Activated naive CD4-positive, alpha-beta T cell treated with Interleukin-2 at 50 U/mL for 16 hours (primary cell): Measurements from ENCODE around the gene GMDS.

Experiments
- DNase-seq: peaks from one replicate; pipeline ENCODE4 v3.0.0-alpha.2; 2020

The GMDS gene

DNA sequence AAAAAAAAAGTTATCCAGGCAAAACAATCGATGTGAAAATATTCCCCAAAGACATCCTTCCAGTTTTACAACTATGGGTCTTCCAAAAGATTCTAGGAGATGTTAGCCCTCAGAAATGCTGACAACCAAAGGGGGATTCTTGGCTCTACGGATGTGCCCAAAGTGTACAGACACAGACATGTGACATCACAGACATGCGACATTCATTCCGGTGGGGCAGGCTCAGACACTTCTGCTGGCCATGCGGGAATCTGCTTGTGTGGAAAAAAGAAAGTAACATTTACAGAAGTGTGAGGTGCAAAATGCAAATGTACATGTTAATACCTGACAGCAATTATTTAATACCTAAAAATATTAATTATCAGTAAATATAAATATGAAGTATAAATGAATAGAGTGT lies 367.1 kb downstream of the GMDS start:
- no peak for DNase-seq

DNA sequence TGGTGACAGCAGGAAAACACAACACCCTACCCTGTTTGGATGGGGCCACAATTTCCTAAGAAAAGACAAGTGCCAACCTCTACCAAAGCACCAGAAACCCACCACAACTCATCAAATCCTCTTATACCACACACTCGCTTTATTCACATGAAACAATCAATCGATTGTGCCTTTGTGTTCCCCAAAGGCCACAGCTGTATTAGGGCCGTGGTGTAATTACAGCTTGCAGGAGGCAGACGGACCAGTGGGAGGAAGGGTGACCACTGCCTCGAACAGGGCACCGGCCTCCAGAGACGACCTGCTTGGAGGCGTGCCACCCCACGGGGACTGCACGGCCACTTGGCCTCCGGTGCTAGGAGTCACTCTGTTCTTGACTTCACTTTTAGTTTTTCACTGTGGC lies 371.6 kb downstream of the GMDS start:
- no peak for DNase-seq

DNA sequence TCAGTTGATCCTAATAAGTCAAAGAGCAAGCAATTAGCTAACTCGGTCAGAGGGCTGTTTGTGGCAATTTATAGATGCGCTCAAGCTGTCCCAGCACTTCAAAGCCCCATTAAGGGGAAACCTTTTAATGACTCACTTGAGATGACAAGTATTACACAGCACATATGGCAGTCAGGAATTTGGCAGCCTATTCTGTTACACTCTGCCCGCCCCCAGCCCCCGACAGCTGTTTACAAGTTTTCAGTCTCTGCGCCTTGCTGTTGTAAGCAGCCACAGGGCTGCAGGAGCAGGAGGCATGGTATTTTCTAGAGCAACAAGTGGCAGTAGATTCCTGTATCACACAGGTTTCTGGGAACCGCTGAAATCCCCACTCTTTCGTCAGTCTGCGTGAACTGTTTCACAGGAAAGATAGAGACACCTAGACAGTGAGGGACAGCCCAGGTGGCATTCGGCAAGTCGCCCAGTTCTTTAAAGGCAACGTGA lies 372.7 kb downstream of the GMDS start:
- no peak for DNase-seq

DNA sequence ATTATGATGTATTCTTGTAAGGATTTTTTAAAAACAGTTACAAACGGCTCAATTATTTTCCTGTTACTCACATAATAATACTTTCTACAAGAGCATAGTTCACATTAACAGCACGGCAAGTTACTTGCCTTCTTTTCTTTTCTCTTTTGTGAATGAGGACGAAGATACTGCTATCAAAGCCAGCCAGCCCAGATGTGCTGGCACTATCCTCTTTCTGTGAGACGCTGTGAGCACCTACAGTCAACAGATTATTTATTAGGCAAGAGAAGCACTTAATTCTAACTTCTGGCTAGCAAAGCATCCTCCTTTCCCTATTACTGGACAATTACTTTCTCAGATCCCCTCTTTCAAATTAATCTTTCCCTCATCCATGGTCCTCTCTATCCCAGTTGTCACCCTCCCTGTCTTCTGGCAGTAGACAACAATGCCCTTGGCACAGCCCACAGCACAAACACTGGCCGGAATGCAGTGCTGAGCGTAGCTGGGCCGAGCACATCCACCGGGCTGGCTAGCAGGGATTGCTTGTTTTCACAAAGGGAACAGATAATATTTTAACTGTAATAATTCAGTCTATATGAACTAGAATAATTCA lies 373.6 kb downstream of the GMDS start:
- no peak for DNase-seq

DNA sequence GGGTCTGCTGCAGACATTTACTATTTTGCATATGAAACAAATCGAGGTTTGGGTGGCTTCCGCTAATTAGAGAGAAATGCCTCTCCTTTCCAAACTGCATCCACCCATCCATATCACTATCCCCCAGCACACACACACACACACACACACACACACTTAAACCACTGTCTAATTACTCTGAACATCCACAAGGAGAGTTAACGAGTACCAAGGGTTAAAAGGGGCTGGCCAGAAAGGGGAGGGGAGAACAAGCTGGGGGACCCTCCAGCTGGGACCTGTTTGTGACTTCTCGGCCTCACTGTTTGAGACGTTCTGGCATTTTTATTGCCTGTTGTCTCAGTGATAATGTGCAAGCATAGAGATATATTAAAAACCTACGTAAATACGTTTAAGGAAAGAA lies 374.5 kb downstream of the GMDS start:
- DNase-seq = no peak

DNA sequence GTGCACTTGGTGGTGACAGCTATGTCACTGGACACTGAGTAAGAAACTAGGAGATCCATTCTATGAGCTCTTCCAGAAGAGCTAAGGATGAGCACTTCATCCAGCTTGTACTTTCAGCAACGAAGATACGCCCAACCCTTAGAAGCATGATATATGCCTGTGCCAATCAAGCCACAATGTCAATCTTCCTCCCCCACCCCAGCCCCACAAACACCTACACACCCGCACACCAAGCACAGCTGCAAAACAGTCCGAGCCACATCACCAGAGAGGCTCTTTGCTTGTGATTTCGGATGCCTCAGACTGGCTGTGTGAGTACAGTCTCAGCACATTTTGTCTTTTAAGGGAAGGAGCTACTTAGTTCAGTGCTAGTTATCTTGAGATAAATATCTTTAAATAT lies 375.2 kb downstream of the GMDS start:
- DNase-seq = no peak

DNA sequence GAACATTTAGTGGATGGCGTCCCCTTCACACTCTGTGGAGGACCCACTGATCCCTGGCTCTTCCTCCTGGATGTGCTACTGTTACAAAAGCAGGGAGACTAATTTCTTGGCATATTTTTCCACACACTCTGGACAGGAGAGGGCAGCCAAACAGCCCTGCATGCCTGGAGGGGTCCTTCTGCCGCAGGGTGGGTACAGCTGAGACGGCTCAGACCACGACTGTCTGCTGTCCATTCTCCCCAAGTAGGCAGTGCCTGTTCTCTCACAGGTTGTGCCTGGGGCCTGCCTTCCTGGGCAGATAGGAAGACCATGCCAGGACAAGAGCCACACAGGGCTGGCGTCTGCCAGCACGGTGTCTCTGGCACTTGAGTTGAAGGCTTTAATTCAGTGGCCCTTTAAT lies 375.6 kb downstream of the GMDS start:
- no peak for DNase-seq

DNA sequence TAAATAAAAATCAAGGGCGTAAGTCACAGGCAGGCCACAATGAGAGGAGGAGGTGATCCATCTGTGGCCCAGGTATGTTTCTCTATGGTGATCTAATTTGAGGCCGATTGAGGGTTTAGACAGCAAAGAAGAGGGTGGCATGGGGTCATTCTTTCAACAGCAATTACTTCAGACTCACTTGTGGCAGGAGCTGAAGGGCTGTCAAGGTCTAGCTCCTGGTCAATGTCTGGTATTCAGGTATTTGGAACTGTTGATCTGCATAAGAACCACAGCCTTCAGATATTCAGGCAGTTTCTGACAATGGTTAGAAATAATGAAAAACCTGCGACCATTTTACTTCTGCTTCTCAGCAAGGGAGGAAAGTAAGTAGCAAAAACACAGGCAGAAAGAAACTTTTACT lies 376.1 kb downstream of the GMDS start:
- DNase-seq = no peak

DNA sequence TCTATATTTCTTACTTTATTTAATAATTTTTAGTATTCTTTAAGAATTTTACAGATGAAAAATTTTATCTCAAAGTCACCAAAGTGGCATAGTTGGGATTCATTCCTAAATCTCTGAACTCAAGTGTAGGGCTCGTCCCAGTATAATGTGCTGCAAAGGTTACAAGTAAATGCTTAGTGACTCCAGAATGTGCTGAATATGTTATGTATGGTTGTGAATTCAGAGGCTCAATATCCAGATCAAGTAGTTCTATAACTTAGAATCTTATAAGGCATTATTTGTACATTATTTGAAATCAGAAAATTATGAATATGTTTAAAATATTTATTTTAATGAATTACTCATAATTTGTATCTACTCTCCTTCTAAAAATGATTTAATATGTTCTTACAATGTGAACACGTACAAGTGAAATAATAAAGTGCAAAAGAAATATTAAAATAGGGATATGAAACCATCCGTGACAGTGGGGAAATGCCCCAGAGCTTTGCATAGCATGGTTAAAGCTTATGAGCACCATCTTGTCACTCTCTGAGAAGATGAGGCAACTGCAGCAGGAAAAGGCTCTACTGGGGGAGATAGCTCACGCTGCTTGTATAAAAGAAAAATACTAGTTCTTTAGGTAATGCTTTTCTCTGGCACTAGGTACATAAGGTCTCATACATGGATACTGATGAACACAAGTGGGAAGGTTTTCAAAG lies 376.7 kb downstream of the GMDS start:
- no peak for DNase-seq

DNA sequence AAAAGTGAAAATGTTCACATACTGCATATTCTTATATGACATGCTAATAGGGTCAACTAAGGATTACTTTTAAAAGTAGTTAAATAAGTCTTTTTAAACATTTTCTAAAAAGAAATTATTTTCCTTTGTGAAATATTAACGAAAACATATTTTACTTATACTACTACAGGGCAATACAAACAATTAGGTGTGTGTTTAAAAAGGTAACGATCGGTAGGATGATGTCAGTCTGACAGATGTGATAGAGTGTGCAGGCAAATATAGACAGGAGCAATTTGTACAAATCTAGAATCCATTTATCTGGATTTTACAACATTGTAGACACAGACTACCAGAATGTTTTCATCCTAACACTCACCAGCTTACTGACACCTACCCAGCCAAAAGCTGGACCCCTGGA lies 378.2 kb downstream of the GMDS start:
- DNase-seq = no peak

DNA sequence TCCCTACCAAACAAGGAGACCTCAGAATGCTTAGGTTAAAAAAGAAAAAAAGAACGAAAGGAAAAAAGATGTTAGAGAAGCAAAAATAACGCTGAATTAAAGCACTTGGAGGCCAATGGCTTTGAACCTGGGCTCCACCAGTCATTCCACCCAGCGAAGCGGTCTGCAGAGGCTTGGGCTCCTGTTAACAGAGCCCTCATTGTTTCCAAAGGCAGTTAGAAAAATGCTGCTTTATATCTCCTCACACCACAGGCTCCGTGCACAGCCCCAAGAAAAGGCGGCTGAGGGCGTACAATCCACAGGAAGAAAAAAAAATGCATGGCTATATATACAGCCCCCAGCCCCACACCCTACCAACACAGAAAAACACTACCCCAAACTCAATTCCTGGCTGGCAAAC lies 379.8 kb downstream of the GMDS start:
- no peak for DNase-seq

DNA sequence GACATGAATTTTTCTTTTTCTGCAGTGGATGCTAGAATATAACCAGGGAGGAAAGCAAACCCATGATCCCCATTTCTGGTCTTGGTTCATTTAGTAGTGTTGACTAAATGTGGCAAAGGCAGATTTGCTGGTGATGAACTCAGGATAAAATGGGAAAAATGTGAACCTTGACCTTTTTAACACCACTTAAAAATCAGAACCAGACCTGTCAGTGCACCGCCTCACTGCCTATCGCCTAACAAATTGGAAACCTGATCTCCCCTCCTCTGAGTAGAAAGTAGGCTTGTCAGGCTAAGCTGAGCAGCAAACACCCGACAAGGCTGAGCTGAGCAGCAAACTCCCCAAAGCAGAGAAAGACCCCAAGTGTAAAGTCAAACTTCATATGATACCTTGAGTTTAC lies 380.9 kb downstream of the GMDS start:
- no peak for DNase-seq

DNA sequence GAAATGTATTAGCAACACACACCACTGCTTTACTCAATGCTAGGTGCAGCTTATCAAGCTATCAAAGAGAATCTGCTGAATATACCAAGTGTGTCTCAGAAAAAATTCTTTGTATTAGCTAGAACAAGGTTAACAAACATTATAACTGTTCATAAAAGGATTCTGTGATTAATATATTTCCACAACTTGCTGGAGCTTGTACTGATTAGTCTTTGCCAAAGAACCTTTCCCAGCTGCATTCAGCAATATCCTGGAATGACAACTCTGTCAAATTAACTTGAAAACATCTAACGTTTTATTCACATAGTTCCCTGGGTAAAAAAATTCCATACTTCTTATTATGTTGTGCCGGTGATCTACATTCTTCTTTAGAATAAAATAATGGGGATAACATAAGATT lies 383.0 kb downstream of the GMDS start:
- no peak for DNase-seq

DNA sequence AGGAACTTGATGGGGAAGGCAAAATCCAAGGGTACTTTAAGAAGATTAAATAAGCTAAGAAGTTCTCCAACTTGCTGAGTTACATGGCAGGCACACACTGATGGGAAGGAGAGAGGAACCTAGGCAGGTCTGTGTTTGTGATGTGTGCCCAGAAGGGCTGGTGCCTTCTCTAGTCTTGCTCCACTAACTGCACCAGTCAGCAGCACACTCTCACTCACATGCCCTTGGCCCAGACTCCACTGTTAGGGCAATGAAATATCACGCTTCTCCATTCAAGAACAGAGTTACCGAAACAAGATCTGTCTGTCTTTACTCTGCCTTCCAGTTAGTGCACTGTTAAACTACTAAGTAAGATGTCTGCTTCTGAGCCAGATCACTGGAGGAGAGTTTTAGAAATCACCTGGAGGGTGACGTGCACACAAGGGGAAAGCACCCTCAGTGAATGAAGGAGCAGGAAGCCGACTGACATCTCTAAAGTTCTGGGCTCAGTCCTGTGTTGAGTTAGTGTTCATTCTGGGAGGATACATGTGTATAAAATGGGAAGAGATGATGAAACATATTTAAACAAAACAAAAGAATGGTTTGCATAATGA lies 384.6 kb downstream of the GMDS start:
- no peak for DNase-seq

DNA sequence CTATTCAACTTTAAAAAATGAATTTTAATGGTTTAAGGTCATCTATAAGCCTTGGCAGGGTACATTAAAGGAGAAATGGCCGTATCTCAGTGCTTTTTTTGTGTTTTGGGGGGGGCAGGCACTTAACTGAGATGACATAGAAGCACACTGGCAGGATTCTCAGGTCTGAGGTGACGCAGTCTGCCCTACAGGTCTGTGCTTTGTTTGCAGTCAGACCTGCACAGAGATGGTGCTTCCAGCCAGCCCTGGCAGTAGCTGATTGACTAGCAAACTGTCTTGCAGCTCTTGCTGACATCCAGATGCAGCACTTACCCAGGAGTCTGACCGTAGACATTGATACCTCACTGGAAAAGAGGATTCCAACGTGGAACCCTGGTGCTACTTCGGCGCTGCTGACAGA lies 386.5 kb downstream of the GMDS start:
- DNase-seq = no peak

DNA sequence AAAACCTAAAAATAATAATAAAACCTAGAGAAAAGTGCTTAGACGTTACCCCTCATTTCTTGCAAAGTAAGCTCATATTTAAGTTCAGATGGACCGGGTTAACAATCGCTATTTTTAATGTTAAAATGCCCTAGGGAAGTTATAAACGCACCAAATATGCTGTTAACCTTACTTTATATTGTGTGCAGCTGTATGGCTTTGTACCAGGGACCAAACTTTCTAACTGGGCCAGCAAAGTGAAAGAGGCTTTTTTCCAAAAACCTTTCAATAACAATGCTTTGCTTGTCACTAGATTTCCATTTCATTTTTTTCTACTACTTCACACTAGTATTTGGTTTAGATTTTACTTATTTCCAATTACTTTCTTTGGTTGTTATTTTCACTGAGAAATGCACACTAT lies 387.2 kb downstream of the GMDS start:
- no peak for DNase-seq

DNA sequence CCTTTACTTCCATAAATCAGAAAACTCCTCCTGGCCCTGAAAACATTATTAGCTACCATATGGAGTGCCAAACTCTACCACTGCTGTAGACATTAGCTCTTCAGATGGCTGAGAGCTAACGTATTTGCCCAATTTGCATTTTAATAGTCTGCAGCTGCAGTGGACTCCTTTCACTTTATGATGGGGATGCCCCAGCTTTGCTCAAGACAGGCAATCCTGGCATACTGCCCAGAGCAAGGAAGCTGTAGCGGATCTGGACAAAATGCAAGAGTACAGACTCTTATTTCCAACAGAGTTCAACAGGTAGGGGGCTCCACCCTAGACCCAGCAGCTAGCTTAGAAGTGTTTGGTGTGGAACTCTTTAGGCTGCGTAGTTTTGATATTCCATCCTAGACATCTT lies 389.0 kb downstream of the GMDS start:
- DNase-seq = no peak

DNA sequence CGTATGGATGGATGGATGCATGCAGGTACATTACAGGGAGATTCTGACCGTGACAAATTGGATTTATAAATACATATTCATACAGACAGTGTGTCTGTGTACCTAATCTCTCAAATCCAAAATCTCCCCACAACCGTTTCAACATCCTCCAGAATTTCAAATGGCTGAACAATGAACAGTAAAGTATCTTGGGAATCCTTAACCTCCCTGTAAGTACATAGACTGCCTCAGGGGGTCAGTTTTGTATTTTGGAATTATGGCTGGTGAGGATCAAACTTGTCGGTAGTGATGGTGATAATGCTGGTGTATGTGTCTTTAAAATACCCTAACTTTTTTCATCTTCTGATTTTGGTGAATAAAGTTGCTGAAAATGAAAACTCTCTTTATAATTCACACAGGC lies 389.5 kb downstream of the GMDS start:
- no peak for DNase-seq

DNA sequence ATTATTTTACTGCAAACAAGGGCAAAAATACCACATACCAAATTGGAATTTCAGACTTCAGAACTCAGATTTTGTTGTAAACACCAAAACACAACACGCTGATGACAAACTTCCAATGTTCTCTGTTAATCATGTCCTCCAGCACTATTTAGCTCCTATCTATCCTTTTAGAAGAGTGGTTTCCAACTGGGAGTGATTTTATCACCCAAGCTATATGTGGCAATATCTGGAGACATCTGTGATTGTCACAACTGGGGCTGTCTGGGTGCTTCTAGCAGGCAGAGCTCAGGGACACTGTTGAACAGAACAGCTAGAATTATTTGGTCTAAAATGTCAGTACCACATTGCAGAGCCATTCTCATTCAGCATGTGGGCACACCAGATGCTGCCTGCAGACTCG lies 391.1 kb downstream of the GMDS start:
- DNase-seq = no peak

DNA sequence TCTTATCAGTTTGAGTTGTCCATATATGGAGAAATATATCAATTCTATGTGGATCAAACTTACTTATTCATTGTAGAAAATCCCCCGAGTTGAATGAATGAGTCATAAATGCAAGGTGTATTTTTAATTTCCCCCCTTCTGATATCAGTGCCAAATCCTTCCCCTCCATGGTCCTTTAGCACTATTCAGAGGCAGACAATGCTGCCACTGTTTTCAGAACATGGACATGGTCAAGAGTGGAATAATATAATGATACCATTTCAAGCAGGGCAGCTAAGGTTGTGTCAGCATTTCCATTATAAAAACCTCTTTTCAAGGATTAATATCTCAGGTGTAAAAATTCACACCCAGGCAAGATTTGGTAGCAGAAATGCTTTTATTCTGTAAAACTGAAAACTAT lies 391.6 kb downstream of the GMDS start:
- no peak for DNase-seq

DNA sequence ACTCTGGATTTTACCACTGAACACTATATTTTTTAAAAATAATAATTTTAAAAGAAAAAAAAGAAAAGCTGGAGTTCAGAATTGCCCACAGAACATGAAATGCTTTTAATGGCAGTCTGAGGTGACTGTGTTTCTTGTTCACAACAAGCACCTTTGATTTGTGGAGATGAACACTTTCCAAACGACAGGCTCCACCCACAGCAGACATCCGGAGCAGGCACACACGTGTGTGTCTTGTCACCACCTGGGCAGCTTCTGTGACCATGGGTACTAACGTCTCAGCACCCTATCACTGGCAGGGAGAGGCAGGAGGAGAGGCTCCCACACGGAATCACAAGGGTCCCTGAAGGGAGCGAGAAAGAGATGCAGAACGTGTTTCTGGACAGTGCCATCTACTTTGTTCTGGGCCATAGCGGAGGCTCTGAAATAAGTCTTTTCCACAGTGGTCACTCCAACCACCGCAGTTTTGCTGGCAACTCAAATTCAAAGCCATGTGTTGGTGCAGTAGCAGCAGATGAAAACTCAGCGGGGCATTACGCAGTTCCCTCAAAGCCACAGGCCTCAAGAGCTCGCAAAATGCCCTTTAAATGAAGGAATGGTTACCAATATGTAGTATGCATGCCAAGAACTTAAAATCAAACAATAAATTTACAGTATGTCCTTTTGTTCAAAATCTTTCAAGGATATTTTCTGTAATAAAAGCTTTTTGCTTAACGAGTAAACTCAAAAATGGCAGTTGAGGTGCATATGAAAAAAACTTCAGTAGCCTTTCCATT lies 393.5 kb downstream of the GMDS start:
- no peak for DNase-seq

DNA sequence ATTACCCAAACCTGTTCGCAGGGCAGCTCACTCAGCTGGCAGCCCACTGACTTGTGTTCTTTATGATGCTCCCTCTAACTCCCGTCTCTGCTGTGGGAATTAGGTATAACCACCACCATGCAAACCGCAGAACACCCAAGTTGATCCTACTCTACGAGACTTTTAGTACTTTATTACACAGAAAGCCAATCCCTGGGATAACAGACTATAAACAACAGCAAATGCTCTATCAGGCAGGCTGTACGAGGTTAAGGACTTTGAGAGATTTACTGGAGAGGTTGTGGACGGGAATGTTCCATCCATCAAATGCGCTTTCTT lies 394.6 kb downstream of the GMDS start:
- DNase-seq = no peak

DNA sequence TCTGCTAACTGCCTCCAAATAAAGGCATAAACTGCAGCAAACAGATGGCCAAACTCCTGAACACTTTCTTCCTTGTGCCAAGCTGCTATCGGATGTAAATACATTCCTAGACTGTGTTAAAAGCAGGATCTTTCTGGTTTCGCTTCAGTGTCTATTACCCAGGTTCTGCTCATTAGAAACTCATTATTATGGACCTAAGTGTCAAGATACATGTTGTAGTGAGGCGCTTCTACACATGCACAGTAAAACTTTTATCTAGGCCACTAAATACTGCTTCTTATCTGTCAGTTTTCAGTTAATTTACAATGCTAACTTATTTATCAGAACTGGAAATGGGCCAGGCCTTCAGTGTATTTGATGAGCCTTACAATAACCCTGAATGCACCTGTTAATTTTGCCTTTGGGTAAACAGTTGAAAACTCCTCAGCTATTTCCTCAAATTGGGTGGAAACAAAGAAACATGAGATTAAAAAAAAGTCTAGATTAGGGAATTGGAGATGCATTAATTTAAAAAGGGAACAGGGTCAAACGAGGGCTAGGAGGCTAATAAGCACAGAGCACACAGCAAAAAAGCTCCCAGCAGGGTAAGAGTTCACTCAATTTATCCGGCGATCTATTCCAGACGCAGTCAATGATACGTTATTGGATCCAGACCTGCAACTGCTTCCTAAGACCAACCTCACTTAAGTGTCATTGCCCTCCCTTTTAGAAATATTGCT lies 395.1 kb downstream of the GMDS start:
- no peak for DNase-seq
